Activated T-cell treated with anti-CD3 and anti-CD28 coated beads for 4 hours (primary cell): ENCODE data around the gene C1QTNF9B.

Experiments
- DNase-seq: peaks from one replicate; pipeline ENCODE4 v3.0.0-alpha.2; 2020

C1QTNF9B gene

DNA sequence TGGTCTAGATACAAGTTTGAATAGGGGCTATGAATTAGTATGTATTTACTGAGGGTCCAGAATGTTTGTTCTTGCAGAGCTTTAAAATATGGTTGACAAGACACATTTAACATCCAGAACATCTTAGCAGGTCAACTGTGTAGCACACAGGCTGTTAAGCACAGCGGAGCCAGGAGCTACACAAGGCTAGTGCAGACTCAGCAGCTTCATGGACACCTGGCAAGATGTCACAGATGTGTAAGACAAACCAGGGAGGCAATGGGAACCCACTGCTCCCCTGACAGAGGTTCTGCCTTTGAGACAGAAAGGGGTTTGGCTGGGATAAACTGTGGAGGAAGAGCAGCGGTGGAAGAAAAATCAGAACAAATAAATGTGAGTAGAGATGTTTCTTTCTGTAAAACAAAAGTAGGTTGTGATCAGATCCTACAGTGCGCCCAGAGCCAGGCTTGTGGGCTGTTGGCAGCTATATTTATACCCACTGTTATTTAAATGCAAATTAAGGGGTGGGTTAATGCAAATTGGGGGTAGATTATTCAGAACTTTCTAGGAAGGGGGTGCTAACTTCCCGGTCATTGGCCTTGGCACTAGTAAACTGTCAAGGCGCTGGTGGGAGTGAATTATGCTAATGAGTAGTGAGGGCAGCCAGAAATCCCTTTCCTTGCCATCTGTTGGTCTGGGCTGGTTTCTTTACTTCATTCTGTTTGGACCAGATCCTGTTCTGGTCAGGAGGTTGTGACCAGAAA lies 41.1 kb downstream of the C1QTNF9B start:
- no peak for DNase-seq

DNA sequence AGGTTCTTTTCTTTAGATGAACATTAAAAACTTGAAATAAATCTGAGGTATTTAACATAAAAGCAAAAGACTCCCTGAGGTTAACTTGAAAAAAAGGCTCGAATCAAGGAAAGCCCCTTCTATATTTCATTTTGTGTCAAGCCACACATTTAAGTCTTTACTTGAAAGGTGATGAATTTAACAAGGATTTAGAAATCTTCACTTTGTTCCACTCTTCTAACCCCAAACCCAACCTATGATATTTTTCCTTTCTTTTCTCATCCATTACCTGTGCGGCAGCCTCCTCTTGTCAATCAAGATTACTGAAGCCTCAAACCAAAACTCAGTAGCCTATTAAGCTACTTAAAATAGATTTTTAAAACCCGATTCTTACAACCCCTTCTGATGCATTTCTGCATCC lies 41.9 kb downstream of the C1QTNF9B start:
- no peak for DNase-seq

DNA sequence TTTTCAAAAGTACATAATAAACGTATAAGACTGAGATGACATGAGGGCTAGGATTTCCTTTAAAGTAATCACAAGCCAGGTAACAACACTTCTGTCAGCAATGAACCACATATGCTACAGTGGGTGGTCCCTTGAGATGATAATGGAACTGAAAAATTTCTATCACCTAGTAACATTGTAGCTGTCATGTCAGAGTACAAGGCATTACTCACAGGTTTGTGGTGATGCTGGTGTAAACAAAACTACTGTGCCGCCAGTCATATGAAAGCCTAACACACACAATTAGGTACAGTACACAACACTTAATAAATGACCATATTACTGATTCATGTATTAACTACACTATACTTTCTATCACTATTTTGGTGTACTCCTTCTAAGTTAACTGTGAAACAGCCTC lies 45.0 kb downstream of the C1QTNF9B start:
- DNase-seq, result no peak

DNA sequence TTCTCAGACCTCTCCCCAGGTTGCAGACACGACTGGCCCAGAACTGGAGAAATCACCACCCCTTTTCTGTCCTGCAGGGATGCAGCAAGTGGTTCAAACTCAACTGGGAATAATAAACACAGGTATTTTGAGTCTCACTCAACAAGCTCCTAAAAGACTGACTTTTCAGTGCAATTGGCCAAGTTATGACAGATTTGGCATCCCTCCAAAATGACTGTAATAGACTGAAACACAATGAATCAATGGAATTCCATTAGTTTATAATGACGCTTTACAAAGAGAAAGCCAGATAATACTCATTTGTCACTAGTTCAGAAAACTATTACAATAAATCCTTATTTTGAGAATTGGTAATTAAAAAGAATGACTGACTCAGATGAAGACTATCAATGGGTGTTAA lies 46.2 kb downstream of the C1QTNF9B start:
- no peak for DNase-seq

DNA sequence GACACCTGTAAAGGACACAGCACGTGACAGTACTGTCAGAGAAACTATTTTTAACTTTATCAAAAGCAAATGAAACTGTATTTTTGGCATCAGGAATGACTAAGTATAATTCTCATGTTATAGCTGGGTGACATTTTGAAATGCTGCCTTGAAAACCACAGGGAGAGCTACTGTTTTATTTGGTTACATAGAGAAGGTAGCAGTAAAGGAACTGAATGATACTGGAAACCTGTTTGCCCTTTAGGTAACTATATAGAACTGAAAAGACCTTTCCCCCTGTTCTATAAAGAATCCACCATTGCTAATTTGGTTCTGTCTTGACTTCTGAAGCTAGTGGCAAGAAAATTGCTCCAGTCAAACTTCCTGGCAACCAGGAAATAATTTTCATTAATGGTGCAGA lies 47.2 kb downstream of the C1QTNF9B start:
- DNase-seq, result no peak

DNA sequence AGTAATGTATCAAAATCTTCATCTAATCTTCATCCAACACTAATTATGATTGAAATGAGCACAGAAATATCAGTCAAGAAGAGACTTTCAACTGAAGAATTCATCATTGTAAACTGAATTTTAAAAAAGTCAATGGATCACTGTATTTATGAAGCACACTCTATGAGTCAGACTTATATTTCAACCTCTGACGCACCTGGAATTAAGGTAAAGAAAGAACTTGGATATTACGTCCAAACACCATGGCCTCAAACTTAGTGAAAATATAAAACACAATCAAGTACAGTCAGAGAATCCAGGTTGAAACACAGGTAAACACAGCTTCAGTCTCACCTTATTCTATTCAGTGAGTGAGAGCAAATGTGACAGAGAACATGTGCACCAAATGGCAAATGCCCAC lies 47.6 kb downstream of the C1QTNF9B start:
- DNase-seq, result no peak

DNA sequence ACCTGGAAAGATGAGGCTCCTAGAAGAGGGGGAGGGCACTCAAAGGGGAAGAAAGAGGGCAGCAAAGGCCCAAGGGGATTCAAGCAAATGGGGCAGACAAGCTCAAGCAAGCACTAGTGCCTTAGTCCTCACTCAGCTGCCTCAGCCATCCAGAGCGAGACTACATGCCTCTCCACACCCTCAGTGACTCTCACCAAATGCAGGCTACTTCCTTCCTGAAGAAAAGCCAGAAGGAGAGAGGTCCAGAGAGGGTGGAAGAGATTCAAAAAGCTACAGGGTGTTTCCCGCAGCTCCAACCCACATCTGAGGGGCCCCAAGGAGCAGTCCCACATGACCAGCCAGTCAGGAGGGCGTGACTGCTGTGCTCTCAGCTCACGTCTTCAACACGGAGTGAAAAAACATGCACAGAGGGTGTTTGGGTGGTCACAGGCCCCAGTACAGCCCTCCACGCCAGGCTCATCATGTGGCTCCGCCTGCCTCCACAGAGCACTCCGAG lies 48.6 kb downstream of the C1QTNF9B start:
- DNase-seq, result no peak

DNA sequence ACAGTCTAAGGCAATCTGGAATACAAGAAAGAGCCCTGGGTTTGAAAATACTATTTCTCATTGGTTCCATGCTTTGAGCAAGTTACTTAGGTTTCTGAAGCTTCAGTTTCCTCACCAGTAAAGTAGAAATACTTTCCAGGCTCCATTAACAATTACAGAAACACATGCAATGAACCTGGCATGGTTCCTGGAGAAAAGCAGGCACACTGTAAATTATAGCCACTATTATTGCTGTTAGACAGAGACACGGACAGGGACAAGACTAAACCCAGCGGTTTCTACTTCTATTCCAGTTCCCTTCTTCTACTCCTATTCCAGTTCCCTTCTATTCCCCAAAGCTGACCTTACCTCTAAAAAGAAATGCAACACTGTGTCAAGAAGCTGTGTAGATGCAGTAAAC lies 49.3 kb downstream of the C1QTNF9B start:
- DNase-seq, result no peak

DNA sequence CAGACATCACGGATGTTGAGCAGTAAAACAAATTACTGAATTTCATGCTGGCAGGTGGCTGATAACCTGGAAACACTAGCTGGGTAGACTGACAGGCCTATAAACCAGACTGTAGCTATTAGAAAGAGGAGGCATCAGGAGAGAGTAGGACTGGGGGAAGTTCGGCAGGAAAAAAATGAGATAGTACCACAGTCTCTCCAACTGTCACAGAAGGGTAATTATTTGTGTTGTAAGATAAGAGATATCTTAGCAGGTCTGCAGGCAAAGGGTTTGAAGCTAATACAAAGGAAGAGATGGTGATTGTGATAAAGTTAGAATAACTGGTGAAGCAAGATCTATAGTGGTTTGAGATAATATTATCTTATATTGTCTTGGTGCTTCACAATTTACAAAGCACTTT lies 49.8 kb downstream of the C1QTNF9B start:
- no peak for DNase-seq

DNA sequence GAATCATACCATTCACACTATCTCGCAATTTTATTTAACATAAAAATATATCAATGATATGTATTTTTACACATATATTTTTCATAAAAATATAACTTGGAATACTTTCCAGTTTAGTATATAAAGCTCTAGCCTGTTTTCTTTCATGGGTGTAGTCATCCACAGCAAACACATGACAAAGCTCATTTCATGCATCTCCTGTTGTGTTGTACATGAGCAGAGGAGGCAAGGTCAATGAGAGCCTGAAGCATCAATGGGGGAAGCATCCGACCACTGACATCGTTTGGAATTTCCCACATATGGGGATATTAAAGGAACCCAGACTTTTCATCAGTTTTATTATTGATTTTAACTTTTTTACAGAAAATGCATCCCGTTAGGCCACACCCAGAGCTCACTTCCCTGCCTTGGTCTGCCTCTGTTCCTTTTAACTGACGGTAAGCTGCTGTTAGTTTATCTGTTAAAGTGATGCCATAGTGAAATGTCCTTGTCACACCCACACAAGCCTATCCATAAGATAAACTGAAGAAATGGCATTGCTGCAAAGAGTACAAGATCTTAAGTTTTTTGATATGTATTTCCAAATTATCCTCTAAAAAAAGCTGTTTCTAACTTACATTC lies 52.1 kb downstream of the C1QTNF9B start:
- no peak for DNase-seq

DNA sequence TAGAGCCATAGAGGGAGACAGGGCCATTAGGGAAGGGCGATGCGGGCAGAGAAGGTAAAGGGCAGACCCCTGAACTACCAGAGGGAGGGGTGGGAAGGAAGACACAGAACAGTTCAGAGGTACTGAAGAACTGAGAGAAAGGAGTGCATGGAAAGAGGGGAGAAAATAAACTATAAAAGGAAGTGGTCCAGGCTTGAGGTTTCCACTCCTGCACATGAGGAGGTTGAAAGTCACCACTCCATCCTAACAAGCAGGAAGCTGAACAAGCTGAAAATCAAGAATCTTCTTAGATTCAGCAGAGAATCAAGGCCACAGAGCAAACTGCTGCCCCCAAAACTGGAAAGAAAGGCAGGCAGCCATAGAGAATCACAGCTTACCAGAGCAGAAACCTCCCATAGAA lies 53.2 kb downstream of the C1QTNF9B start:
- no peak for DNase-seq

DNA sequence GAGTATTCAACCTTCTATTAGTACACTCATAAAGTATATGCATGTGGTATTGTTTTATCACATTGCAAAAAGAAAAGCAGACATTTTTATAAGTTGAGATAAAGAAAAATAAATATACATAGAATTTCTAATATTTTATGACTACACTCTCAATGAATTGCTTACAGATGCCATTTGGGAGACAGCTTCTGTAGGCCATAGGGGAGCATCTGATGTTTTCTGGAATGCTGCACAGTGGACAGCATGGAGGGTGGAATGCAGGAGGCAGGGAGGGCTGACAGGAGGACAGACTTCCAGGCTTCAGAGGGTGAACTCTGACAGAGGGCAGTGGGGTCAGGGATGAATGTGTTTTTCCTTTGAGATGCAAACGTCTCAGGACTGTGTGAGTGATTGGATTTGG lies 53.9 kb downstream of the C1QTNF9B start:
- no peak for DNase-seq

DNA sequence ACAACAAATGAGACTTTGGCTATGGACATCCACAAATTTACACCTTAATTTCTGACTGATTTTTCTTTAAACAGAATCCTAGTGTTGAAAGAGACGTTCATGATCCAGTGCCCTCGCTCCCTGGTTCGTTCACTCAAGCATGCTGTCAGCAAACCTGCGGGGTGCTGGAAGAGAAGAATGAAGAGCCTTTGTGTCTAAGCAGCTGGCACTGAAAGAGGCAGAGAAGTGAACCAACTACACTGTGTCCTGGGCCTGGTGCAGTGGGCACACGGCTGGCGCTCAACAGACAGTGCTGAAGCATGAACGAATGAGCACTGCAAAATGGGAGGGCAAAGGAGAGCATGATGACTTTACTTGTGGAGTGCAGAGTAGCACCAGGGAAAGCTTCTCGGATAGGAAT lies 54.9 kb downstream of the C1QTNF9B start:
- DNase-seq, result no peak
